HG02870 (cell line): Measurements from ENCODE around the gene ST7L.

ENCODE experiments used
- ATAC-seq: cut with Tn5 transposase; IDR thresholded peaks from one replicate; pipeline ENCODE4 v1.9.1; 2021; ENCODE audit warnings: mild to moderate bottlenecking, moderate library complexity; ENCODE audit not compliant: unreplicated experiment

The ST7L gene

GRCh38 chr1:112554411-112554810 is 64.5 kb downstream of the ST7L start:
- no peak for ATAC-seq

DNA sequence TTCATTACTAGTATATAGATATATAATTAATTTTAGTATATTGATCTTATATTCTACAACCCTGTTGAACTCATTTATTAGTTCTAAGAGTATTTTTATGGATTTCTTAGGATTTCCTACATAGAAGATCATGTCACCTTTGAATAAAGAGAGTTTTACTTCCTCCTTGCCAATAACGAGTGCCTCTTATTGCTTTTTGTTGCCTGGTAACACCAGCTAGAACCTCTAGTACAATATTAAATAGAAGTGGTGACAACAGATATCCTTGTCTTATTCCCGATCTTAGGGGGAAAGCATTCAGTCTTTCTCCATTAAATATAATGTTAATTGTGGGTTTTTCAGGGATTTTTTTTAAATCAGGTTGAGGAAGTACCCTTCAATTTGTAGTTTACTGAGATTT is 69.4 kb downstream of the ST7L start:
- no peak for ATAC-seq

GRCh38 chr1:112548547-112548946 is 70.4 kb downstream of the ST7L start:
- ATAC-seq = no peak

GRCh38 chr1:112546076-112546475 is 72.9 kb downstream of the ST7L start:
- ATAC-seq = no peak

- ATAC-seq = no peak
These were observed 74.2 kb downstream of the ST7L start for GRCh38 chr1:112544751-112545150.

- ATAC-seq = no peak
These were observed 74.8 kb downstream of the ST7L start for GRCh38 chr1:112544011-112544688.

DNA sequence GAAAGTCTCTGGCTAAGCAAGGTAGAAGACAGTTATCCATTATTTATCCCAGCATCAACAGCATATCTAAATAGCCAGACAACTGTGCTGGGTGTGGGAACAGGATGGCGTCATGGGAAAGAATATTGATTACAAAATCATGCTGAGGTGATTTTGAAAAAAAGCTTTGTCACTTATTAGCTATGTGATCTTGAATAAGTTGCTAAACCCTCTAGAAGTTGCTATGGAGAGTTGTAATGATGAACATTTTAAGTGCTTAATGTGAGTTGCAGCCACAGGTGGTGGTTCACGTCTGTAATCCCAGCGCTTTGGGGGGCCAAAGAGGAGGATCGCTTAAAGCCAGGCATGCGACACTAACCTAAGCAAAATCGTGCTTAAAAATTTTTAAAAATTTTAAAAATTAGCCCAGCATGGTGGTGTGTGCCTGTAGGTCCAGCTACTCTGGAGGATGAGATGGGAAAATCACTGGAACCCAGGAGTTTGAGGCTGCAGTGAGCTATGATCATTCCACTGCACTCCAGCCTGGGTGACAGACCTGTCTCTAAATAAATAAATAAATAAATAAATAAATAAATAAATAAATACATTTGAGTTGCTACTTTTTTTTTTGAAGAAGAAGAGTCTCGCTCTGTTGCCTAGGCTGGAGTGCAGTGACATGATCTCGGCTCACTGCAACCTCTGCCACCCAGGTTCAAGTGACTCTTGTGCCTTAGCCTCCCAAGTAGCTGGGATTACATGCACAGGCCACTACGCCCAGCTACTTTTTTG is 76.6 kb downstream of the ST7L start:
- no peak for ATAC-seq

- ATAC-seq = no peak
These were observed 77.6 kb downstream of the ST7L start for GRCh38 chr1:112541299-112541698.

DNA sequence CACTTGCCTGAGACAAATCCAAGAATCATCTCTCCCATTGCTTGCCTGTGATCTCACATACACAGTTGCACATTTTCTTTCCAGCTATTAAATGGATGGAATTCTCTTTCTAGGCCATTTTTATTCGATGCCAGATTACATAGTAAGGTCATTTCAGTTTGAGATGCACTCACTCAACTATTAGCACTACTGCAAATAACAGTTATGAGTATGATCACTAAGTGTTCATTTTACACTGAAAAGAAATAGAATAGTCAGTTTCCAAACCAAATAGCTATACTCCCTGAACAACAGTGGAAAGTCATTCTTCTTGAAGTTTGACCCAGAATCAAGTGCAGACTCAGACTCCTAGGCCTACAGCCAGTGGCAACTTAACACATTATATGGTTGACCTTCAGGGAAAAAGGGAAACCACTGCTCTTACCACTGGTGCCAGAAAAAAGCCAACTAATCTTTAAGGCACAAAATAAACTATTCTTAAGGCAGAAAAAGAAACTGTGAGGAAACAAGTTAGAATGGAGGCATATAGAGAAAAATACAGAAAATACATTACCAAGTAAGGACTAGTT is 78.6 kb downstream of the ST7L start:
- ATAC-seq = no peak

DNA sequence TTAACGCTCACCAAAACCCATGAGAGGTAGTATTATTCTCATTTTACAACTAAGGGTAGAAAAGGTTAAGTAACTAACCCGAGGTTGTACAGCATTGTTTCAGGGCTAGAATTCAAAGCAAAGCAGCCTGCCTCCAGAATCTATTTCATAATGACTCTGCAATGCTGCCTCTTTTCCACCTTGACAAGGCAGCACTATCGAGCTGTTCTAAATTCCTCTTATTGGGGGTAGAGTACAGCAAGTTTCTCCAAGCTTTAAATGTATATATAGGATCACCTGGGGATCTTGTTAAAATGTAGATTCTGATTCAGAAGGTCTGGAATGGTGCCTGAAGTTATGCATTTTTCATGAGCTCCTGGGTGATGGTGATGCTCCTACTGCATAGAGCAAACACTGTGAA is 80.1 kb downstream of the ST7L start:
- no peak for ATAC-seq

- no peak for ATAC-seq
These were observed 81.5 kb downstream of the ST7L start for GRCh38 chr1:112537456-112537855.

GRCh38 chr1:112536561-112536960 is 82.4 kb downstream of the ST7L start:
- ATAC-seq = no peak

GRCh38 chr1:112533029-112533428 is 85.9 kb downstream of the ST7L start:
- ATAC-seq = no peak

- no peak for ATAC-seq
These were observed 86.9 kb downstream of the ST7L start for GRCh38 chr1:112532064-112532463.

DNA sequence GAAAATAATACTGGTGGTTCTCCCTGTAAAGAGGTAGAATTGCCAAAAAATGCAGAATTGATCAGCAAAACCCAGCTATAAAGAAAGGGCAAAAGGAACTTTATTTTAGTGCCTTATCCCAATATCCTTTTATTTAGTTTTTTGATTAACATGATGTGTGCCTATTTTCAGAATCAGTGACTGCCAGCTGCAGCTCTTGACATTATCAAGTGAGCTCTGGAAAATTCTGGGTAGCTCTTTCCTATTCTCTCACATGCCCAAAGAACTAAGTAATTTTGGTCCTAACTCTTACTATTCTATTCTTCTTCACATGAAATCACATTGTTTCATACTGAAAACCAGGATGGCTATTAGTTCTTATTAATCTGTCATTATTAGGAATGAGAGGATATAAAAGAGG is 88.1 kb downstream of the ST7L start:
- no peak for ATAC-seq

GRCh38 chr1:112529301-112529700 is 89.6 kb downstream of the ST7L start:
- no peak for ATAC-seq

GRCh38 chr1:112528076-112528475 is 90.9 kb downstream of the ST7L start:
- no peak for ATAC-seq

GRCh38 chr1:112527266-112528010 is 91.5 kb downstream of the ST7L start:
- no peak for ATAC-seq

DNA sequence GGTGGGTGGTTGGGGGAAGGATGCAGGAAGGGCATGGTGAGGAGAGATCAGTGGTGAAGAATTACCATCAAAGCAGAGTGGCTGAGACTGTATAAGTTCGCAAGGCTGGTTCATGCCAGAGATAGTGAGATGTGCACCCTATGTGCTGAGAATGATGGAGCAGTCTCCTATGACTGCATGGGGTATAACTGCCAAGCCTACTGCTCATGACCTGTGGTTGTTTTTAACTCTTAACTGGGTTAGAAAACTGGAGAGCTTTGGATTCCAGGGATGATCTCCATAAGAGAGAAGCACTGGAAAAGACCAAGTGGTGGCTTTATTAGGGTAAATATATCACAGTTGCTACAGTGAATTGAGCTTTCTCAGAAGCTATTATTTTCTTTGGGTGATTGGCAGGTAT is 94.0 kb downstream of the ST7L start:
- no peak for ATAC-seq

DNA sequence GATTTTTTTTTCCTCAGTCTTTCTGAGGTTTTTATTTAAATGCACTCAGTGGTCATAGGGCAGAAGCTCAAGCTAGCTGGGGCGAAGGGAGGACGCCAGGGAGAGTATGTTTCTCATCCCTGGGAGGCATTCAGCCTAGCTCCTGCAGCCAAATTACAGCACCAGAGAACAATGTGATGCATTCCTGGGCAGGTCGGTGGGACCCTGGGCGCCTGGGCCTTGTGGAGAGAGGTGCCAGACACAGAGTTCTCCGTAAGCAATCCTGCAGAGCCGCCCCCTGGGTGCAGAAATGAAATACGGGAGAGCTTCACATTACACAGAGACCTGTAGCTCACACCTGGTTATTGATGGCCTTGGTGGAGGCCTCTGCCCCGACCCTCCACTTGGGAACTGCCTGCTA is 94.7 kb downstream of the ST7L start:
- ATAC-seq = no peak

GRCh38 chr1:112522621-112523020 is 96.3 kb downstream of the ST7L start:
- ATAC-seq = no peak

GRCh38 chr1:112520166-112520565 is 98.8 kb downstream of the ST7L start:
- ATAC-seq = no peak
